Ishikawa (cell line): ENCODE data around the gene KRT81.
"Not testable (repeated sequence)": the region's sequence is repeated elsewhere in the genome, so short reads cannot be mapped to it uniquely, and the experiment has no call there.

Experiments used
- CEBPB ChIP-seq: IDR thresholded peaks from 2 replicates; pipeline ENCODE4 v1.6.1; 2012
- CREB1 ChIP-seq: IDR thresholded peaks from 2 replicates; pipeline ENCODE4 v1.6.1; 2012; ENCODE audit warnings: low read depth
- EP300 ChIP-seq: IDR thresholded peaks from 2 replicates; pipeline ENCODE4 v1.6.1; 2012; ENCODE audit warnings: borderline replicate concordance
- FOXM1 ChIP-seq: IDR thresholded peaks from 2 replicates; pipeline ENCODE4 v1.6.1; 2012; ENCODE audit warnings: low read depth, borderline replicate concordance
- RAD21 ChIP-seq: IDR thresholded peaks from 2 replicates; pipeline ENCODE4 v1.6.1; 2012; ENCODE audit warnings: low read depth
- REST ChIP-seq: IDR thresholded peaks from 2 replicates; pipeline ENCODE4 v1.6.1; 2012; ENCODE audit warnings: low read depth, mild to moderate bottlenecking
- TAF1 ChIP-seq: IDR thresholded peaks from 2 replicates; pipeline ENCODE4 v1.6.1; 2012; ENCODE audit warnings: low read depth, mild to moderate bottlenecking
- USF1 ChIP-seq: IDR thresholded peaks from 2 replicates; pipeline ENCODE4 v1.6.1; 2012
- YY1 ChIP-seq: IDR thresholded peaks from 2 replicates; pipeline ENCODE4 v1.6.1; 2012; ENCODE audit warnings: low read depth
- ZBTB7A ChIP-seq: IDR thresholded peaks from 2 replicates; pipeline ENCODE4 v1.6.1; 2012; ENCODE audit warnings: low read depth

GRCh38 chr12:52286857-52287785, 4.2 kb downstream of the KRT81 start:
- not testable (repeated sequence) for TF ChIP-seq REST, TAF1, USF1, CREB1, YY1, ZBTB7A, CEBPB, FOXM1, EP300
- peak; percentile 20; the same call in 1 of the 2 replicates for TF ChIP-seq RAD21
